Activated B cell treated with CpG ODN at 0.5 μM for 24 hours (primary cell): ENCODE measurements around the gene UBE3D. TPM values are rescaled to one million over a fixed set of nuclear protein-coding genes. Genes with fewer than 3 reads are reported as not detected.

Experiments
- ATAC-seq: fragments of 200-7000 bp; cut with Tn5 transposase; one replicate; pipeline ENCODE4 v1.10.0; 2021; ENCODE audit warnings: low read depth, mild to moderate bottlenecking, moderate library complexity
- CTCF ChIA-PET: fragments of 350-600 bp; sonication (Branson Sonifier 250); formaldehyde crosslinking; loops from one replicate; lab custom pipeline; 2021; ENCODE audit warnings: antibody characterized with exemption; lab: Charles Lee
- POLR2A ChIA-PET: fragments of 350-600 bp; sonication (Branson Sonifier 250); formaldehyde crosslinking; loops from one replicate; lab custom pipeline; 2021; ENCODE audit warnings: antibody characterized with exemption; lab: Charles Lee
- DNase-seq: peaks from one replicate; pipeline ENCODE4 v3.0.0; 2022
- H3K27ac Mint-ChIP-seq: one replicate; pipeline ENCODE4 v1.8.0; 2020; ENCODE audit warnings: mixed read lengths
- H3K27me3 Mint-ChIP-seq: one replicate; pipeline ENCODE4 v1.8.0; 2021; ENCODE audit warnings: mixed read lengths
- H3K36me3 Mint-ChIP-seq: one replicate; pipeline ENCODE4 v1.8.0; 2021; ENCODE audit warnings: low read depth, mixed read lengths
- H3K4me1 Mint-ChIP-seq: one replicate; pipeline ENCODE4 v1.8.0; 2021; ENCODE audit warnings: mixed read lengths
- H3K4me3 Mint-ChIP-seq: one replicate; pipeline ENCODE4 v1.8.0; 2020; ENCODE audit warnings: mild to moderate bottlenecking, mixed read lengths
- H3K9me3 Mint-ChIP-seq: one replicate; pipeline ENCODE4 v1.8.0; 2020; ENCODE audit warnings: mixed read lengths
- intact Hi-C: fragments of 100-400 bp; cut with micrococcal nuclease; formaldehyde crosslinking; loops from one replicate; pipeline ENCODE4 v1.15.1; 2024
- total RNA-seq: library from RNA; stranded (reverse); gene quantifications from 2 replicates; pipeline ENCODE4 v1.2.3, GENCODE V29; 2022
- TF ChIP-seq, protein P1 (sequence below): fragments of 200-600 bp; IDR thresholded peaks from one replicate; pipeline ENCODE4 v1.8.0; 2022; ENCODE audit warnings: antibody characterized with exemption, mild to moderate bottlenecking

UBE3D gene
- total RNA-seq, 1 donor from 2014 or later = 9.3 TPM

- Mint-ChIP-seq H3K36me3 (peaks cover 3% of the 10 kb centered on the region), H3K4me1 (no peaks in the 10 kb centered on the region), H3K9me3 (no peaks in the 10 kb centered on the region), H3K27me3 (no peaks in the 10 kb centered on the region), H3K27ac (no peak overlapping the region), H3K4me3 (no peak overlapping the region)
- no peak for DNase-seq
- ChIA-PET POLR2A (no interaction called here), CTCF (no interaction called here)
- intact Hi-C loops = no loop called here
- TF ChIP-seq, protein P1, sequence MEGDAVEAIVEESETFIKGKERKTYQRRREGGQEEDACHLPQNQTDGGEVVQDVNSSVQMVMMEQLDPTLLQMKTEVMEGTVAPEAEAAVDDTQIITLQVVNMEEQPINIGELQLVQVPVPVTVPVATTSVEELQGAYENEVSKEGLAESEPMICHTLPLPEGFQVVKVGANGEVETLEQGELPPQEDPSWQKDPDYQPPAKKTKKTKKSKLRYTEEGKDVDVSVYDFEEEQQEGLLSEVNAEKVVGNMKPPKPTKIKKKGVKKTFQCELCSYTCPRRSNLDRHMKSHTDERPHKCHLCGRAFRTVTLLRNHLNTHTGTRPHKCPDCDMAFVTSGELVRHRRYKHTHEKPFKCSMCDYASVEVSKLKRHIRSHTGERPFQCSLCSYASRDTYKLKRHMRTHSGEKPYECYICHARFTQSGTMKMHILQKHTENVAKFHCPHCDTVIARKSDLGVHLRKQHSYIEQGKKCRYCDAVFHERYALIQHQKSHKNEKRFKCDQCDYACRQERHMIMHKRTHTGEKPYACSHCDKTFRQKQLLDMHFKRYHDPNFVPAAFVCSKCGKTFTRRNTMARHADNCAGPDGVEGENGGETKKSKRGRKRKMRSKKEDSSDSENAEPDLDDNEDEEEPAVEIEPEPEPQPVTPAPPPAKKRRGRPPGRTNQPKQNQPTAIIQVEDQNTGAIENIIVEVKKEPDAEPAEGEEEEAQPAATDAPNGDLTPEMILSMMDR = no peak
- ATAC-seq = no peak
Measured at GRCh38 chr6:82908661-82909060, 157.0 kb downstream of the UBE3D start.

GRCh38 chr6:82906951-82907350, 158.7 kb downstream of the UBE3D start:
- TF ChIP-seq, protein P1 = no peak

DNA sequence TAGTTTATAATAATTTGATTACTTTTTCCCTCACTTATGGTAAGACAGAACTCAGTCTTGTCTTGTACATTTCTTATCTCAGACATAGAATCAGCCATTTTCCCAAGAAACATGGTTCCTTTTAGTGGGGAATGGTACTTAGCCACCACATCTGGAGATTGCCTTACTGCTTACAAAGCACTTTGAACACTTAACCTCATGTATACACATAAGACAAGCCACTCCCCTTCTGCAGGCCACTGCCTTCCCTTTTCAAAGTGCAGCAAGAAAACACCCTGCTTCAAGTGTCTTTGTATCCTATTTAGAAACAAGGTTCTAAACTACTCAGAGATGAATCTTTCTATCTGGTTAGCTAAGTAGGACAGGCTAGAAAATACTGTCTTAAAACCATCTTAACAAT, 159.2 kb downstream of the UBE3D start:
- H3K9me3 Mint-ChIP-seq = no peaks in the 10 kb centered on the region
- TF ChIP-seq, protein P1 = no peak
- ATAC-seq = no peak
- H3K4me3 Mint-ChIP-seq = no peak overlapping the region
- no peaks in the 10 kb centered on the region for H3K27me3 Mint-ChIP-seq
- no peak for DNase-seq
- H3K27ac Mint-ChIP-seq = no peak overlapping the region
- POLR2A ChIA-PET = no interaction called here
- H3K36me3 Mint-ChIP-seq = no peaks in the 10 kb centered on the region
- CTCF ChIA-PET = no interaction called here
- no peaks in the 10 kb centered on the region for H3K4me1 Mint-ChIP-seq
- intact Hi-C loops = no loop called here

More at GRCh38 chr6:82906951-82907350, 158.7 kb downstream of the UBE3D start:
- no peaks in the 10 kb centered on the region for H3K36me3 Mint-ChIP-seq
- CTCF ChIA-PET = no interaction called here
- H3K4me1 Mint-ChIP-seq = no peaks in the 10 kb centered on the region
- H3K4me3 Mint-ChIP-seq = no peak overlapping the region
- H3K27ac Mint-ChIP-seq = no peak overlapping the region
- DNase-seq = no peak
- ATAC-seq = no peak
- no peaks in the 10 kb centered on the region for H3K9me3 Mint-ChIP-seq
- POLR2A ChIA-PET = no interaction called here
- no peaks in the 10 kb centered on the region for H3K27me3 Mint-ChIP-seq
- intact Hi-C loops = no loop called here

DNA sequence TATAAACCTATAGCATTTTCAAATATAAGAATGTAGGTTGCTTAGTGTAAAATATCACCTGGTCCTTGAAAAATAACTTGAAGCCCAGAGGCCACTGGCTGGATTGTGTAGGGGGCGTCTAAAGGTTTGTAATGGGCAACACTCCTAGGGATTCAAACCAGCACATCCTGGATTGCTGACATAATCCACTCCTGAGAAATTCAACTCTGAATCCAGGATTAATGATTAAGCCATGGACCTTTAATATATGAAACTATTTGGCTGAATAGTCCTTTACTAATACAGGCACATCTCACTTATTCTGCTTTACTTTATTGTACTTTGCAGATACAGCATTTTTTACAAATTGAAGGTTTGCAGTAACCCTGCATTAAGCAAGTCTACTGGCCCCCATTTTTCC, 160.8 kb downstream of the UBE3D start:
- Mint-ChIP-seq H3K36me3 (no peaks in the 10 kb centered on the region), H3K27ac (no peak overlapping the region), H3K4me3 (no peak overlapping the region), H3K4me1 (no peaks in the 10 kb centered on the region), H3K9me3 (no peaks in the 10 kb centered on the region), H3K27me3 (no peaks in the 10 kb centered on the region)
- intact Hi-C loops = no loop called here
- CTCF ChIA-PET = no interaction called here
- POLR2A ChIA-PET = no interaction called here
- TF ChIP-seq, protein P1 = no peak
- no peak for ATAC-seq
- DNase-seq = no peak

GRCh38 chr6:82904257-82904656, 161.4 kb downstream of the UBE3D start:
- ATAC-seq (no peak), DNase-seq (no peak)
- ChIA-PET CTCF (no interaction called here), POLR2A (no interaction called here)
- intact Hi-C loops = no loop called here
- TF ChIP-seq, protein P1 = no peak
- Mint-ChIP-seq H3K4me1 (no peaks in the 10 kb centered on the region), H3K27me3 (no peaks in the 10 kb centered on the region), H3K36me3 (no peaks in the 10 kb centered on the region), H3K9me3 (no peaks in the 10 kb centered on the region), H3K4me3 (no peak overlapping the region), H3K27ac (no peak overlapping the region)
